ENCODE data around the gene SHISAL1.

SHISAL1 gene

GRCh38 chr22:44197271-44197670, 115.5 kb downstream of the SHISAL1 start:
- Histone ChIP-seq H3K79me2 (no peaks in the 10 kb centered on the region), H3K4me1 (no peaks in the 10 kb centered on the region), H2AFZ (no peak overlapping the region), H3K36me3 (ENCODE audit: control insufficient read depth, insufficient read depth, low read length) (no peaks in the 10 kb centered on the region), H3K9ac (no peak overlapping the region), H3K9me3 (ENCODE audit: control insufficient read depth, low read length) (no peaks in the 10 kb centered on the region), H3K4me2 (ENCODE audit: low read length) (no peak overlapping the region), H3K4me3 (ENCODE audit: low read depth, low read length) (no peak overlapping the region), H3K27ac (no peak overlapping the region), H3K27me3 (ENCODE audit: control insufficient read depth, insufficient read depth, low read length) (no peaks in the 10 kb centered on the region)
- TF ChIP-seq CTCF (IDR thresholded peaks at IDR 0.05), result no peak

- no peak overlapping the region for H3K4me2 ChIP-seq (ENCODE audit: low read length)
- H3K36me3 ChIP-seq (ENCODE audit: control insufficient read depth, insufficient read depth, low read length), result no peaks in the 10 kb centered on the region
- H3K27ac ChIP-seq, result no peak overlapping the region
- no peaks in the 10 kb centered on the region for H3K79me2 ChIP-seq
- no peak overlapping the region for H3K9ac ChIP-seq
- TF ChIP-seq CTCF (IDR thresholded peaks at IDR 0.05), result no peak
- no peaks in the 10 kb centered on the region for H3K4me1 ChIP-seq
- H3K9me3 ChIP-seq (ENCODE audit: control insufficient read depth, low read length), result no peaks in the 10 kb centered on the region
- H2AFZ ChIP-seq, result no peak overlapping the region
- no peaks in the 10 kb centered on the region for H3K27me3 ChIP-seq (ENCODE audit: control insufficient read depth, insufficient read depth, low read length)
- no peak overlapping the region for H3K4me3 ChIP-seq (ENCODE audit: low read depth, low read length)
These were observed 116.0 kb downstream of the SHISAL1 start for GRCh38 chr22:44196731-44197131.

GRCh38 chr22:44196241-44196640, 116.5 kb downstream of the SHISAL1 start:
- H3K4me2 ChIP-seq (ENCODE audit: low read length), result no peak overlapping the region
- H3K36me3 ChIP-seq (ENCODE audit: control insufficient read depth, insufficient read depth, low read length), result no peaks in the 10 kb centered on the region
- no peaks in the 10 kb centered on the region for H3K27me3 ChIP-seq (ENCODE audit: control insufficient read depth, insufficient read depth, low read length)
- H3K27ac ChIP-seq, result no peak overlapping the region
- H2AFZ ChIP-seq, result no peak overlapping the region
- no peaks in the 10 kb centered on the region for H3K9me3 ChIP-seq (ENCODE audit: control insufficient read depth, low read length)
- no peaks in the 10 kb centered on the region for H3K4me1 ChIP-seq
- H3K4me3 ChIP-seq (ENCODE audit: low read depth, low read length), result no peak overlapping the region
- TF ChIP-seq CTCF (IDR thresholded peaks at IDR 0.05), result no peak
- no peak overlapping the region for H3K9ac ChIP-seq
- no peaks in the 10 kb centered on the region for H3K79me2 ChIP-seq

- H3K27me3 ChIP-seq (ENCODE audit: control insufficient read depth, insufficient read depth, low read length), result no peaks in the 10 kb centered on the region
- H3K9ac ChIP-seq, result no peak overlapping the region
- H3K9me3 ChIP-seq (ENCODE audit: control insufficient read depth, low read length), result no peaks in the 10 kb centered on the region
- no peak for TF ChIP-seq CTCF (IDR thresholded peaks at IDR 0.05)
- H3K4me2 ChIP-seq (ENCODE audit: low read length), result no peak overlapping the region
- no peak overlapping the region for H2AFZ ChIP-seq
- no peak overlapping the region for H3K4me3 ChIP-seq (ENCODE audit: low read depth, low read length)
- no peaks in the 10 kb centered on the region for H3K4me1 ChIP-seq
- no peaks in the 10 kb centered on the region for H3K36me3 ChIP-seq (ENCODE audit: control insufficient read depth, insufficient read depth, low read length)
- no peaks in the 10 kb centered on the region for H3K79me2 ChIP-seq
- no peak overlapping the region for H3K27ac ChIP-seq
These were observed 117.4 kb downstream of the SHISAL1 start for GRCh38 chr22:44195189-44195871.

- Histone ChIP-seq H3K9me3 (ENCODE audit: control insufficient read depth, low read length) (no peaks in the 10 kb centered on the region), H3K36me3 (ENCODE audit: control insufficient read depth, insufficient read depth, low read length) (no peaks in the 10 kb centered on the region), H3K4me1 (no peaks in the 10 kb centered on the region), H3K4me3 (ENCODE audit: low read depth, low read length) (no peak overlapping the region), H3K4me2 (ENCODE audit: low read length) (no peak overlapping the region), H3K9ac (no peak overlapping the region), H3K27me3 (ENCODE audit: control insufficient read depth, insufficient read depth, low read length) (no peaks in the 10 kb centered on the region), H2AFZ (no peak overlapping the region), H3K79me2 (no peaks in the 10 kb centered on the region), H3K27ac (no peak overlapping the region)
- no peak for TF ChIP-seq CTCF (IDR thresholded peaks at IDR 0.05)
These were observed 118.2 kb downstream of the SHISAL1 start for GRCh38 chr22:44194569-44194968.
